ENCODE measurements around the gene SAC3D1. TPM values are rescaled to one million over a fixed set of nuclear protein-coding genes. Genes with fewer than 3 reads are reported as not detected.
A peak's percentile ranks its signal among the peaks of the same experiment; 100 is the strongest.
"Not testable (repeated sequence)": the region's sequence is repeated elsewhere in the genome, so short reads cannot be mapped to it uniquely, and the experiment has no call there.

Gene SAC3D1
- total RNA-seq, 6 experiments from 2014 or later: 4.2 to 13.8 (median 5.8) TPM

- H3K4me3 ChIP-seq: no peak overlapping the region
- no peaks in the 10 kb centered on the region for H3K9me3 ChIP-seq
- H3K27me3 ChIP-seq: no peaks in the 10 kb centered on the region
- 83% methylated on average over 1 of the region's 7 CpGs for WGBS (ENCODE audit: insufficient coverage, low coverage, low lambda C conversion rate, missing lambda C conversion rate)
- H3K4me1 ChIP-seq: no peaks in the 10 kb centered on the region
- no peak for ATAC-seq
- no peak overlapping the region for H3K27ac ChIP-seq
- TF ChIP-seq, protein P1, sequence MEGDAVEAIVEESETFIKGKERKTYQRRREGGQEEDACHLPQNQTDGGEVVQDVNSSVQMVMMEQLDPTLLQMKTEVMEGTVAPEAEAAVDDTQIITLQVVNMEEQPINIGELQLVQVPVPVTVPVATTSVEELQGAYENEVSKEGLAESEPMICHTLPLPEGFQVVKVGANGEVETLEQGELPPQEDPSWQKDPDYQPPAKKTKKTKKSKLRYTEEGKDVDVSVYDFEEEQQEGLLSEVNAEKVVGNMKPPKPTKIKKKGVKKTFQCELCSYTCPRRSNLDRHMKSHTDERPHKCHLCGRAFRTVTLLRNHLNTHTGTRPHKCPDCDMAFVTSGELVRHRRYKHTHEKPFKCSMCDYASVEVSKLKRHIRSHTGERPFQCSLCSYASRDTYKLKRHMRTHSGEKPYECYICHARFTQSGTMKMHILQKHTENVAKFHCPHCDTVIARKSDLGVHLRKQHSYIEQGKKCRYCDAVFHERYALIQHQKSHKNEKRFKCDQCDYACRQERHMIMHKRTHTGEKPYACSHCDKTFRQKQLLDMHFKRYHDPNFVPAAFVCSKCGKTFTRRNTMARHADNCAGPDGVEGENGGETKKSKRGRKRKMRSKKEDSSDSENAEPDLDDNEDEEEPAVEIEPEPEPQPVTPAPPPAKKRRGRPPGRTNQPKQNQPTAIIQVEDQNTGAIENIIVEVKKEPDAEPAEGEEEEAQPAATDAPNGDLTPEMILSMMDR (IDR thresholded peaks at IDR 0.05): no peak
- TF ChIP-seq POLR2A (IDR thresholded peaks at IDR 0.05): no peak
- intact Hi-C loops (cut with DNase I): no loop called here
- DNase-seq: no peak
- no peaks in the 10 kb centered on the region for H3K36me3 ChIP-seq
Observed at GRCh38 chr11:65003282-65003681, 37.7 kb upstream of the SAC3D1 start.

DNA sequence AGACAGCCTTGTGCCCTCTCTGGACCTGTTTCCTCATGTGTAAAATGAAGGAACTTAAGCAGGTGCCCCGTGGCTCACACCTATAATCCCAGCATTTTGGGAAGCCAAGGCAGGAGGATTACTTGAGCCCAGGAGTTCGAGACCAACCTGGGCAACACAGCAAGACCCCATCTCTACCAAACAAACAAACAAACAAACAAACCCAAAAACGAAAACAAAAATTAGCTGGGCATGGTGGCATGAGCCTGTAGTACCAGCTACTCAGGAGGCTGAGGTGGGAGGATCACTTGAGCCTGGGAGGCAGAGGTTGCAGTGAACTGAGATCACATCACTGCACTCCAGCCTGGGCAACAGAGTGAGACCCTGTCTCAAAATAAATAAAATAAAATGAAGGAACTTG lies 37.0 kb upstream of the SAC3D1 start:
- H3K9me3 ChIP-seq; H3K36me3 ChIP-seq; intact Hi-C loops (cut with DNase I); ATAC-seq; H3K4me3 ChIP-seq; H3K4me1 ChIP-seq; H3K27me3 ChIP-seq; H3K27ac ChIP-seq; DNase-seq: not testable (repeated sequence)
- 50% methylated on average over 3 of the region's 3 CpGs for WGBS (ENCODE audit: insufficient coverage, low coverage, low lambda C conversion rate, missing lambda C conversion rate)

GRCh38 chr11:65008016-65008415 lies 33.0 kb upstream of the SAC3D1 start:
- intact Hi-C loops (cut with DNase I): no loop called here
- Histone ChIP-seq H3K4me1 (peaks cover 0 to 2% (median 0%) of the 10 kb centered on the region in 4 donors), H3K27ac (no peak overlapping the region), H3K27me3 (no peaks in the 10 kb centered on the region), H3K9me3 (no peaks in the 10 kb centered on the region), H3K4me3 (no peak overlapping the region), H3K36me3 (no peaks in the 10 kb centered on the region)
- ATAC-seq (no peak), DNase-seq (no peak)
- WGBS (ENCODE audit: insufficient coverage, low coverage, low lambda C conversion rate, missing lambda C conversion rate): 60% methylated on average over 3 of the region's 7 CpGs
- TF ChIP-seq POLR2A (IDR thresholded peaks at IDR 0.05): no peak
- TF ChIP-seq, protein P1 (IDR thresholded peaks at IDR 0.05): no peak

- ATAC-seq: no peak
- Histone ChIP-seq H3K4me1 (peaks cover 0 to 6% (median 0%) of the 10 kb centered on the region in 4 donors), H3K9me3 (no peaks in the 10 kb centered on the region), H3K36me3 (no peaks in the 10 kb centered on the region), H3K4me3 (no peak overlapping the region), H3K27me3 (no peaks in the 10 kb centered on the region), H3K27ac (no peak overlapping the region)
- 93% methylated on average over 2 of the region's 2 CpGs for WGBS (ENCODE audit: insufficient coverage, low coverage, low lambda C conversion rate, missing lambda C conversion rate)
- DNase-seq: no peak
- intact Hi-C loops (cut with DNase I): no loop called here
- TF ChIP-seq POLR2A (IDR thresholded peaks at IDR 0.05): no peak
- TF ChIP-seq, protein P1 (IDR thresholded peaks at IDR 0.05): no peak
Observed at GRCh38 chr11:65008873-65009272, 32.1 kb upstream of the SAC3D1 start.

DNA sequence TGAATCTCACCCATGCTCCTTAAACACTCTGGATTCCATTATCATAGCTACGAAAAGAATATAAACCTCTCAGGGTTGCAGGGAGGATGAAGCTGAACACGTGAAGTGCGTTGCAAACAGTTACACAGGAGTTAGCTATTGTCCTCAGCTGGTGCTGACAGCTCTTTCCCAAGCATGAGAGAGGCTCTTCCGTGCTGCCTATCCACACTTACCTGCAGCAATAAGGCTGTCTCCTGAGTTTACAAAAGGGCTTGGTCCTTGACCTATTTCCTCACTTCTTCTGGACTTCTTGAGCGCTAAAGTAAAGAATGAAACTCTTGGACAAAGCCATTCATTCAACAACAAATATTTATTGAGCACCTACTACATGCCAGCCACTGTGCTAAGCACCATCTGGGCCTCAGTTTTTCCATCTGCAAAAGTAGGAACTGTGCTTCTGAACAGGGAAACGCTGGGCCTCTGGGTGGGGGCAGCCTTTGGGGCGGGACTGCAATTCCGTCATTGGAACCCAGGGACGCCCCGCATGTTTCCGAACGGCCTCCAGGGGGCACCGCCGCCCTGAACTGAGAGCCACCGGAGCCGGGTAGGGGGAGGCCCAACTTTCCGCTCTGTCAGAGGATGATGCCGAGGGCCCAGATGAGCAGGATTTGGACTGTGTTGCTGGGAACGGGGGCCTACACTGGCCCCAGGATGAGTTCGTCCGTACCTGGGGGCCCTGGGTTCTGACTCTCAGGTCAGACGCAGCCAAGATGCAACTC lies 27.7 kb upstream of the SAC3D1 start:
- peak; percentile 52 for TF ChIP-seq POLR2A (IDR thresholded peaks at IDR 0.05)
- TF ChIP-seq, protein P1 (IDR thresholded peaks at IDR 0.05): peak; percentile 78 to 87 (median 84)
- Histone ChIP-seq H3K27me3 (no peaks in the 10 kb centered on the region), H3K36me3 (no peaks in the 10 kb centered on the region), H3K4me3 (peak overlapping the region; percentile 76 to 90 (median 81)), H3K9me3 (no peaks in the 10 kb centered on the region), H3K4me1 (peaks cover 0 to 6% (median 0%) of the 10 kb centered on the region in 4 donors), H3K27ac (peak overlapping the region; percentile 92 to 94 (median 94))
- intact Hi-C loops (cut with DNase I): no loop called here
- DNase-seq: peak; percentile 89 to 91 (median 91)
- 7% methylated on average over 10 of the region's 22 CpGs for WGBS (ENCODE audit: insufficient coverage, low coverage, low lambda C conversion rate, missing lambda C conversion rate)
- ATAC-seq: peak; percentile 91 to 94 (median 94)

Measured in right lobe of liver (tissue), 6 donors.